ENCODE measurements around the gene SWSAP1. TPM values are rescaled to one million over a fixed set of nuclear protein-coding genes. Genes with fewer than 3 reads are reported as not detected.

Gene SWSAP1
- total RNA-seq, 2 experiments from 2014 or later: 1.6 to 2.6 TPM

GRCh38 chr19:11421371-11422098 lies 47.1 kb downstream of the SWSAP1 start:
- ChIA-PET CTCF (interaction anchor here (0.6 to 2.8 kb wide), 7 partner anchors 9 to 292 kb away, joined by 3 to 13 read pairs (median 4); partner anchors contain the start of genes EPOR, ODAD3 and PRKCSH), POLR2A (interaction anchor here (1.0 kb wide), 2 partner anchors 14 to 44 kb away, joined by 3 read pairs; partner anchors contain the start of gene PRKCSH)

DNA sequence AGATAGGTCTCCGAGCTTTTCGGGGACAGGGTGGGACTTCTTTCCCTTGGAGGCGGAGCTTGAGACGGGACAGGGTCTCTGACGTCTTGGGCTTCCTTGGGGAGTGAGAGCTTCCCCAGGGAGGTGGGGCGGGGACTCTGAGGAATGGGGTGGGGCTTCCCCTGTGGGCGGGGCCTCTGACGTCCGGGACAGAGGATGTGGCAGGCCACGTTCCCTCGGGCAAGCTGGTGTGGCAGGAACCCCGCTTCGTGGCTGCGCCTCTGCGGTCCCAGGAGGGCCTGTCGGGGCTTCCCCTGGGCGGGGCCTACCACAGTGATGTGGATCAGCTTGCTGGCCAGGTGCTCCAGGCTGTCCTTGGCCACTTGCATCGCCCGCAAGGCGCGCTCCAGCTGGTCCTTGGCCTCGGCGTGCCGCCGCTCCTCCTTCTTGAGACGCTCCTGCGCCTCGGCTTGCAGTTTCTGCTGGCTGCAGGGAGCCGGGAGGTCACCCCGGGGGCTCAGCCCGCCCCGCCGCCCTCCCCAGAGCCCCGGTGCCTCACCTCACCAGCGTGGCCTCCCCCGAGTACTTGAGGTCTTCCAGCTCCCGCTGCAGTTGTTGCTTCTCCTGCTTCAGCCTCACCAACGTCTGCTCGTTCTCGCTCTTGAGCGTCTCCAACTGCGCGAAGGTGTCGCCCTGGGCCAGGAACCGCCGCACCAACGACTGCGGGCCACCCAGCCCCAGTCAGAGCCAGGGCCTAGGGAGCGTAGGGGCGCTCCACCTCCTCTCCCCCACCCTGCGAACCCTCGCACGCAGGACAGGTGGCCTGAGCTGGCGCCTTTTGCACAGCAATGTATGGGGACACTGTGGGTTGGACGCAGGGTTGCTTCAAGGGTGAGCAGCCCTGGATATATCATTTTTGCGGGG lies 47.9 kb downstream of the SWSAP1 start:
- ChIA-PET POLR2A (interaction anchor here (1.0 kb wide), 3 partner anchors 13 to 60 kb away, joined by 3 to 5 read pairs (median 3); partner anchors contain the start of gene PRKCSH), CTCF (interaction anchor here (0.5 to 2.8 kb wide), 6 partner anchors 8 to 179 kb away, joined by 3 to 13 read pairs (median 4); partner anchors contain the start of genes EPOR, ODAD3 and PRKCSH)

DNA sequence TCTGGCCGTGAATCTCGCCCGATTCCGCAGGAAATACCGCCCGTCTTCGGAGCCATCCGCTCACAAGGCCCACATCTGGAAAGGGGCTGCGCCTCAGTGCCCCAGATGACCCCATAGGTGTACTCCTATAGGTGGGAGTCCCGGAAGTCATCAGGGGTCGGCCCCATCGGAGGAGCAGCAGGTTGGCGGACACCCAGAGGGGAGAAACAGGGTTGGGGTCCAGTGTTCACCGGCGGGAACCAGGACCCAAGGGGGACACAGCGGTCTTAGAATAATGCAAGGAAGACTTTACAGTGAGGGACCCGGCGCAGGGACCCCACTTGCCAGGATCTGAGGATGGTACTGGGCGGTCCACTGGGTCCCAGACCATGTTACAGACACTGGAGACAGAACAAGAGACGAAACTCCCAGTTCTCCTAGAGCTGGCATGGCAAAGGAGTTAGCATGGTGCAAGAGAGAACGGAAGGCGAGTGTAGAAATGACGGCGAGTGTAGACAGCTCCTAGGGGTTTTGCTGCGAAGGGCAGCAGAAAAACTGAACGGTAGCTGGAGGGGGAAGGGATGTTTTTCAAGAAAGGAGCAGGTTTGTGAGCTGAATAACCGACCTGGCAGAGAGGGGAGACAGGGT lies 48.8 kb downstream of the SWSAP1 start:
- POLR2A ChIA-PET: interaction anchor here (1.0 kb wide), 2 partner anchors 48 to 59 kb away, joined by 3 to 5 read pairs; partner anchors contain the start of gene SWSAP1
- CTCF ChIA-PET: interaction anchor here (0.9 to 2.8 kb wide), 3 partner anchors 12 to 62 kb away, joined by 3 to 13 read pairs (median 3); partner anchors contain the start of genes ODAD3 and PRKCSH

GRCh38 chr19:11423791-11424181 lies 49.3 kb downstream of the SWSAP1 start:
- ChIA-PET POLR2A (interaction anchor here (1.0 kb wide), 1 partner anchor 49 kb away, joined by 3 read pairs; the partner anchor contains the start of gene SWSAP1), CTCF (interaction anchor here (0.9 to 1.0 kb wide), 2 partner anchors 58 to 61 kb away, joined by 3 read pairs; no protein-coding TSS in a partner anchor)

Other genes with a start within 250 kb of the SWSAP1 start
- gene SPC24, start 218.9 kb upstream of the SWSAP1 start, total RNA-seq: 10 to 100 TPM; 37.7 to 37.9 TPM
- gene KANK2, start 177.1 kb upstream of the SWSAP1 start, total RNA-seq: 1 to 10 TPM; 1.5 to 3.2 TPM
- gene ANGPTL8, start 135.0 kb upstream of the SWSAP1 start, total RNA-seq: not detected
- gene DOCK6, start 112.1 kb upstream of the SWSAP1 start, total RNA-seq: 1 to 10 TPM; 2.2 to 3.0 TPM
- not detected for gene TSPAN16, start 78.5 kb upstream of the SWSAP1 start, total RNA-seq
- 1 to 10 TPM; 5.4 to 5.5 TPM for gene RAB3D, start 35.0 kb upstream of the SWSAP1 start, total RNA-seq
- 10 to 100 TPM; 26.0 to 29.3 TPM for gene TMEM205, start 28.4 kb upstream of the SWSAP1 start, total RNA-seq
- gene CCDC159, start 28.1 kb upstream of the SWSAP1 start, total RNA-seq: 10 to 100 TPM; 10.9 to 12.1 TPM
- 1 to 10 TPM; 1.3 to 1.7 TPM for gene PLPPR2, start 19.2 kb upstream of the SWSAP1 start, total RNA-seq
- gene EPOR, start 9.6 kb downstream of the SWSAP1 start, total RNA-seq: 1 to 10 TPM; 4.9 to 5.2 TPM
- gene RGL3, start 44.6 kb downstream of the SWSAP1 start, total RNA-seq: not detected
- gene ODAD3, start 60.5 kb downstream of the SWSAP1 start, total RNA-seq: under 1 TPM in 1 of 2 experiments, not detected in 1; 0.19 TPM
- 100 to 1,000 TPM; 254 to 256 TPM for gene PRKCSH, start 61.0 kb downstream of the SWSAP1 start, total RNA-seq
- not detected for gene ELAVL3, start 106.4 kb downstream of the SWSAP1 start, total RNA-seq
- gene ZNF653, start 131.2 kb downstream of the SWSAP1 start, total RNA-seq: 10 to 100 TPM; 13.5 to 16.6 TPM
- 10 to 100 TPM; 52.4 to 56.4 TPM for gene ECSIT, start 154.5 kb downstream of the SWSAP1 start, total RNA-seq
- gene CNN1, start 164.2 kb downstream of the SWSAP1 start, total RNA-seq: not detected
- 10 to 100 TPM; 64.2 to 68.5 TPM for gene ELOF1, start 184.6 kb downstream of the SWSAP1 start, total RNA-seq
- 1 to 10 TPM; 2.5 to 3.1 TPM for gene ACP5, start 203.0 kb downstream of the SWSAP1 start, total RNA-seq
- 1 to 10 TPM; 5.3 to 5.4 TPM for gene ZNF627, start 222.8 kb downstream of the SWSAP1 start, total RNA-seq